Stimulated activated CD8-positive, alpha-beta memory T cell treated with anti-CD3 and anti-CD28 coated beads, Interleukin-15, amount 100 ng/mL, for 4 hours (primary cell): ENCODE results near the gene GASK1A.

ENCODE experiments used
- DNase-seq, 2 donors: peaks; one replicate each; pipeline ENCODE4 v3.0.0-alpha.2; 2020; ENCODE audit warnings: low read depth in 2 of 2

Gene GASK1A

DNA sequence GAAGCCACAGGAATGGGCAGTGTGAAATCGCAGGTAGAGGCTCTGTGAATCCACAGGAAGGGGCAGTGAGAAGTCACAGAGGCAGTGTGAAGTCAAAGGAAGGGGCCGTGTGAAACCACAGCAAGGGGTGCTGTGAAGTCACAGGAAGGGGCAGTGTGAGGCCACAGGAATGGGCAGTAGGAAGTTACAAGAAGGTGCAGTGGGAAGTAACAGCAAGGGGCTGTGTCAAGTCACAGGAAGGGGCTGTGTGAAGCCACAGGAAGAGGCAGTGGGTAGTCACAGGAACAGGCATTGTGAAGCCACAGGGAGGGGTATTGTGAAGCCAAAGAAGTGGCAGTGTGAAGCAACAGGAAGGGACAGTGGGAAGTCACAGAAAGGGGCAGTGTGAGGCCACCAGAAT is 34.1 kb downstream of the GASK1A start:
- no peak for DNase-seq

DNA sequence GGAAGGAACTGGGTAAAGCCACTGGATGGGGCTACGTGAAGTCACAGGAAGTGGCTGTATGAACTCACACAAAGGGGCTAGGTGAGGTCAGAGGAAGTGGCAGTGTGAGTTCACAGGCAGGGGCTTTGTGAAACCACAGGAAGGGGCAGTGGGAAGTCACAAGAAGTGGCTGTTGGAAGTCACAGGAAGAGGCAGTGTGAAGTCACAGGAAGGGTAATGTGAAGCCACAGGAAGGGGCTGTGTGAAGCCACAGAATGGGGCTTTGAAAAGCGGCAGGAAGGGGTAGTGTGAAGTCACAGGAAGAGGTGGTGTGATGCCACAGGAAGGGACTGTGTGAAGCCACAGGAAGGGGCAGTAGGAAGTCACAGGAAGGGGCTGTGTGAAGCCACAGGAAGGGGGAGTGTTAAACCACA is 34.6 kb downstream of the GASK1A start:
- no peak for DNase-seq

DNA sequence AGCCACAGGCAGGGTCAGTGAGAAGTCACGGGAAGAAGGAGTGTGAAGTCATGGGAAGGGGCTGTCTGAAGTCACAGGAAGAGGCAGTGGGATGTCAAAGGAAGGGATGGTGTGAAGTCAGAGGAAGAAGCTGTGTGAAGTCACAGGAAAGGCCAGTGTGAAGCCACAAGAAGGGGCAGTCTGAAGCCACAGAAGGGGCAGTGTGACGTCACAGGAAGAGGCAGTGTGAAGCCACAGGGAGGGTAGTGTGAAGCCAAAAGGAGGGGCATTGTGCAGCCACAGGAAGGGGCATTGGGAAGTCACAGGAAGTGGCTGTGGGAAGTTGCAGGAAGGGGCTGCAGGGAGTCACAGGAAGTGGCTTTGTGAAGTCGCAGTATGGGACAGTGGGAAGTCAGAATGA is 35.1 kb downstream of the GASK1A start:
- no peak for DNase-seq

DNA sequence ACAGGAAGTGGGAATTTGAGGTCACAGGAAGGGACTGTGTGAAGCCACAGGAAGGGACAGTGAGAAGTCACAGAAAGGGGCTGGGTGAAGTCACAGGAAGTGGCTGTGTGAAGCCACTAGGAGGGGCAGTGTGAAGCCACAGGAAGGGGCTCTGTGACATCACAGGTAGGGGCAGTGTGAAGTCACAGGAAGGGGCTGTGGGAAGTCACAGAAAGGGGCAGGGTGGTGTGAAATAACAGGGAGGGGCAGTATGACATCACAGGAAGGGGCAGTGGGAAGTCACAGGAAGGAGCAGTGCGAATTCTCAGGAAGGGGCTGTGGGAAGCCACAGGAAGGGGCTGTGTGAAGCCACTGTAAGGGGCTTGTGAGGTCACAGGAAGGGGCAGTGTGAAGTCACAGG is 35.8 kb downstream of the GASK1A start:
- no peak for DNase-seq

DNA sequence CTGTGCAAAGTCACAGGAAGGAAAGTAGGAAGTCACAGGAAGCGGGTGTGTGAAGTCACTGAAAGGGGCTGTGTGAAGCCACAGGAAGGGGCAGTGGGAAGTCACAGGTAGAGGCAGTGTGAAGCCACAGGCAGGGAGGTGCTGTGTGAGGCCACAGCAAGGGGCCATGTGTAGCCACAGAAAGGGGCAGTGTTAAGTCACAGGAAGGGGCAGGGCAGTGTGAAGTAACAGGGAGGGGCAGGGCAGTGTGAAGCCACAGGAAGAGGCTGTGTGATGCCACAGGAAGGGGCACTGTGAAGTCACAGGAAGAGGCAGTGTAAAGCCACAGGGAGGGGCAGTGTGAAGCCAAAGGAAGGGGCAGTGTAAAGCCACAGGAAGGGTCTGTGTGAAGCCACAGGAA is 36.5 kb downstream of the GASK1A start:
- no peak for DNase-seq

DNA sequence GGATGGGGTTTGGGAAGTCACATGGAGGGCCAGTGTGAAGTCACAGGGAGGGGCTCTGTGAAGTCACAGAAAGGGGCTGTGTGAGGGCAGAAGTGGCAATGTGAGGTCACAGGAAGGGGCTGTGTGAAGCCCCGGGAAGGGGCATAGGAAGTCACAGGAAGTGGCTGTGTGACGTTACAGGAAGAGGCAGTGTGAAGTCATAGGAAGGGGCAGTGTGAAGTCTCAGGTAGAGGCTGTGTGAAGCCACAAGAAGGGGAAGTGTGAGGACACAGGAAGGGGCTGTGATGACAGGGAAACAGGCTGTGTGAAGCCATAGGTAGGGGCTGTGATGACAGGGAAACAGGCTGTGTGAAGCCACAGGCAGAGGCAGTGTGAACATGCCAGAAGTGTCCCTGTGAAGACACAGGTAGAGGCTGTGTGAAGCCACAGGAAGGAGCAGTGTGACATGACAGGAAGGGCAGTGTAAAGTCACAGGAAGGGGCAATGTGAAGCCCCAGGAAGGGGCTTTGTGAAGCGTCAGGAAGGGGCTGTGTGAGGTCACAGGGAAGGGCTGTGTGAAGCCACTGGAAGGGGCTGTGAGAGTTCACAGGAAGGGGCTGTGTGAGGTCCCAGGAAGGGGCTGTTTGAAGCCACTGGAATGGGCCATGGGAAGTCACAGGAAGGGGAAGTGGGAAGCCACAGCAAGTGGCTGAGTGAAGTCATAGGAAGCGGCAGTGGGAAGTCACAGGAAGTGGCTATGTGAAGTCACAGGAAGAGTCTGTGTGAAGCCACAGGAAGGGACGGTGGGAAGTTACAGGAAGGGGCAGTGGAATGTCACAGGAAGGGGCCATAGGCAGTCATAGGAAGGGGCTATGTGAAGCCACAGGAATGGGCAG is 37.1 kb downstream of the GASK1A start:
- no peak for DNase-seq

DNA sequence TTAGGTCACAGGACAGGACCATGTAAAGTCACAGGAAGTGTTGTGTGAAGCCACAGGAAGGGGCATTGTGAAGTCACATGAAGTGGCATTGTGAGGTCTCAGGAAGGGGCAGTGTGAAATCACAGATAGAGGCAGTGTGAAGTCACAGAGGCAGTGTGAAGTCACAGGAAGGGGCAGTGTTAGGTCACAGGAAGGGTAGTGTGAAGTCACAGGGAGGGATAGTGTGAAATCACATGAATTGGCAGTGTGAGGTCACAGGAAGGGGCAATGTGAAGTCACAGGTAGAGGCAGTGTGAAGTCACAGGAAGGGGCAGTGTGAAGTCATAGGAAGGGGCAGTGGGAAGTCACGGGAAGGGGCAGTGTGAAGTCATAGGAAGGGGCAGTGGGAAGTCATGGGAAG is 37.9 kb downstream of the GASK1A start:
- no peak for DNase-seq

DNA sequence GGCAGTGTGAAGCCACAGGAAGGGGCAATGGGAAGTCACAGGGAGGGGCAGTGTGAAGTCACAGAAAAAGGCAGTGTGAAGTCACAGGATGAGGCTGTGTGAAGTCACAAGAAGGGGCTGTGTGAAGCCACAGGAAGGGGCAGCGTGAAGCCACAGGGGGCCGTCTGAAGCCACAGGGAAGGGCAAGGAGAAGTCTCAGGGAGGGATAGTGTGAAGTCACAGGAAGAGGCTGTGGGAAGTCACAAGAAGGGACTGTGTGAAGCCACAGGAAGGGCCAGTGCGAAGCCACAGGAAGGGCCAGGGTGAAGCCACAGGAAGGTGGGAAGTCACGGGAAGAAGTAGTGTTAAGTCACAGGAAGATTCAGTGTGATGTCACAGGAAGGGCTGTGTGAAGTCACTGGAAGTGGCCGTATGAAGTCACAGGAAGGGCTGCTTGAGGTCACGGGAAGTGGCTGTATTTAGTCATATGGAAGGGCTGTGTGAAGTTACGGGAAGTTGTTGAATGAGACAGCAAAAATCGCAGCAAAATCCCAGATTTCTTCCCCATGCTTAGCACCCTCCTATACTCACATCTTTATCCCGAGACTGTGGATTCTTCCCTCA is 38.6 kb downstream of the GASK1A start:
- DNase-seq: no peak

DNA sequence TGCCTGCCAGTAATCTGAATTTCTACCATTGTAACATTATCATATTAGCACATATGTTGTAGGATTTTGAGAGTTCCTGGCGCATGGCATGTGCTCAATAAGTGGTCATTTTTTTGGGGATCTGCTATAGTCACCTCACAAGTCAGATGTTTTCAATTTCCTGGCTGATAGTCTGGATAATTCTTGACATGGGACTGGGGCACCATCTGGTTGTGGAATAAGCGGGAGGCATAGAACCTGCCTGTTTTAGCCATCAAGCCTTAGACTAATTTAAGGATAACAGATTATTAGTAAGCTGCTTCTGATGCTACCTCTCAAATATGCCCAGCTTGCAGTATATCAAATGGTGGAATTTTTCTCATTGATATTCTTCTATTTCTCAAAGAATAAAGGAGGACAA is 39.1 kb downstream of the GASK1A start:
- no peak for DNase-seq

DNA sequence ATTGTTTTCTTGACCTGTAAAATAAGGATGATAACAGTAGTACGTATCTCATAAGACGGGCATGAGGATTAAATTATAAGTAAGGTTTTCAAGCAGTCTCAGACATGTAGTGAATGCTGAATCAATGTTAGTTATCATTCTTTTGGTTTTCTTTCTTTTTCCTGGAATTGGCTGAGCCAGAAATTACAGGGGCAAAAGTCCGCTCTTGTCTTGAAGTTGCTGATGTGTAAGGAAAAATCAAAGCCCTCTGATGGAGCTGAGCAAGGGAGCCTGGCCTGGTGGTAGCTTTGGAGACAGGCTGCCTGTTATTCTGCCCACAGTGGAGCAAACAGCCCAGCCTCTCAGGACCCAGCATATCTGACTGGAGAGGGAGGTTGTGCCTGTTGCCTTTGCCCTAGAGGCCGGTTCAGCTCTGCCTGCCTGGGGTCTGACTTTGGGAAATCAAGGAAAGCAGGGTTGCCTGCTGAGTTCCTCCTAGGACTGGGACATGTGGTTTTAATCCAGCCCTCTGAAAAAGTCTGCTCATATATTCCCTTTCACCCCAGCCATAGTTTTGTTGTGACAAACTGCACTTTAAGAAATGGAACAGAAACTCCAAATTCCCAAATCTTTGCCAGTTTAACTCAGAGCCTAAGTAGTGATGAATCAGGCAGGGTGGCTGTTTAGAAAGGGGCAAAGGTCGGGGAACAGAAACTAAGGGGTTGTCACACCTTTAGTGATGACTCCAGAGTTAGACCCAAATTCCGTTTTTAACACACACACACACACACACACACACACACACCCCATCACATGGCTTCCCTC is 40.1 kb downstream of the GASK1A start:
- DNase-seq: no peak

DNA sequence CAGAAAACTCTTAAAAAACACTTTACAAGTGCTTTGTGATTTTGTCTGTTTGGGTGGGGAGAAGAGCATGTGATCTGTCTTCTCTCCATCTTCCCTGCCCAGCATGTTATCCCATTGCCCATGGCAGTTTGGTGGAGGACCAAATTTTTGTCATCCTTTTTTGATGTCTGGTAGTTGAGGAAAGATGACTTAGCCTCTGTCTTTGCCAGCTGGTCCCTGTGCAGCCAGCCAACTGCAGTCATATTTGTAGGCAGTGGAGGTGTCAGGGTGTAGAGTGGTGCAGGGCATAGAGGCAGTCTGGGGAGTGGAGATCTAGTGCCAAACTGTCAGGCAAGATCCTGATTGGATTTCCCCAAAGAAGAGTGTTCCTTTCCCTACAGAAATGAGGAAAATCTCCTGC is 40.7 kb downstream of the GASK1A start:
- no peak for DNase-seq

DNA sequence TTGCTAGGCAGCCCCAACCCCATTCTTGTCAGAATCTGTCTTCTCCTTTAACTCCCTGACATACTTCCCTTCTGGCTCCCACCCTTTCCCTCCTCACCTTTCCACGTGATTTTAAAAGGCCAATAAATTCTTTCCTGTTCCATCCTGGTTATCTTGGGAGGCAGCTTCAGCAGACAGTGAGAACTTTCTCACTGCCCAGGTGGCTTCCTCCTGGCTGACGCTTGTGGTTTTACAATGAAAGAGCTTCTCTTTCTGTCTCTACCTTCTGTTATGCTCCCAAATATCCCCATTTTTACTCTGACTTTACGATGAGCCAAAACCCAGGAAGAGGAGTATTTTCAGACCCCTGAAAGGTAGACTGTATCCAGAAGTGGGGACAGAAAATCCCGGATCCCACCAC is 42.1 kb downstream of the GASK1A start:
- DNase-seq: no peak

DNA sequence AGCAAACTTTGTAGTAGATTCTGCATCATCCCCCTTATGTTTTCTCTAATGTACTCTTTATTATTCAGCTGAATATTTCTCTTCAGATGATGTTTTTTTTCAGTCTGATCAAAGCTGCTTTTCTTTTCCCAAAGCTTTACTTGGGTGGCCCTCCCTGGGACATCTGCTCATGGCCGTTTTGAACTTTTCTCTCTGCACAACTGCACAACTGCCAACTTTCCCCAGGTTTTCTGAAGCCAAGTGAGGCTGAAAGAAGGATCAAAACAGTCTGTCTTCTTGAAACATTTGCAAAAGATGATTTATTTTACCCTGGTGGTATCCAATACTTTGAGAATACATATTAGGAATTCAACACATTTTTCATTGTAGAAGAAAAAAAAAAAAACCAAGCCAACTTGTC is 43.0 kb downstream of the GASK1A start:
- no peak for DNase-seq

DNA sequence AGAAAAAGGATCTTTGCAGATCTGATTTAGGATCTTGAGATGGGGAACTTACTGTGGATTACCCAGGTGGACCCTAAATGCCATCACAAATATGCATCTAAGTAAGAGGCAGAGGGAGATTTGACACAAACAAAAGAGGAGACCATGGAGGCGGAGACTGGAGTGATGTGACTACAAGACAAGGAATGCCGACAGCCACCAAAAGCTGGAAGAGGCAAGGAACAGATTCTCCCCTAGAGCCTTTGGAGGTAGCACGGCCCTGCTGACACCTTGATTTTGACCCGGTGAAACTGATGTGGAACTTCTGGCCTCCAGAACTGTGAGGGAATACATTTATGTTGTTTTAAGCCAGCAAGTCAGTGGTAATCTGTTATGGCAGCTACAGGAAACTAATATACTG is 44.0 kb downstream of the GASK1A start:
- DNase-seq: no peak

DNA sequence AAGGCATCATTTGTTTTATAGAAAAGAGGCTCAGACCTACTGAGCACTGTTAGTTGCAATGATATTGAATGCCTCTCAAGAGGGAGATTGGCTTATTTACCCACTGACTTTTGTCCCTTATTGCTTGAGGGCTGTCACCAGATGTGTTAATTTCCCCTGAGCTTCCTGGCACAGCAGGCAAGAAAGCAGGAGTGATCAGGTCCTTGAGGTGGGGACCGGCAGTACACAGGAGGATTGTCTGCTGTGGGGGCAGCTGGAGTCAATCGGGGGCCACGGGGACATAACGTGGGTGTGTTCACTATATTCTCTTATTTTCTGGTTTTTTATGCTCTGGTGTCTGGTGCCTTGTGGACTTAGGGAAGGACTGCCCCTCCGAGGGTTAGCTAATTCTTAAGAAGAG is 44.6 kb downstream of the GASK1A start:
- no peak for DNase-seq

DNA sequence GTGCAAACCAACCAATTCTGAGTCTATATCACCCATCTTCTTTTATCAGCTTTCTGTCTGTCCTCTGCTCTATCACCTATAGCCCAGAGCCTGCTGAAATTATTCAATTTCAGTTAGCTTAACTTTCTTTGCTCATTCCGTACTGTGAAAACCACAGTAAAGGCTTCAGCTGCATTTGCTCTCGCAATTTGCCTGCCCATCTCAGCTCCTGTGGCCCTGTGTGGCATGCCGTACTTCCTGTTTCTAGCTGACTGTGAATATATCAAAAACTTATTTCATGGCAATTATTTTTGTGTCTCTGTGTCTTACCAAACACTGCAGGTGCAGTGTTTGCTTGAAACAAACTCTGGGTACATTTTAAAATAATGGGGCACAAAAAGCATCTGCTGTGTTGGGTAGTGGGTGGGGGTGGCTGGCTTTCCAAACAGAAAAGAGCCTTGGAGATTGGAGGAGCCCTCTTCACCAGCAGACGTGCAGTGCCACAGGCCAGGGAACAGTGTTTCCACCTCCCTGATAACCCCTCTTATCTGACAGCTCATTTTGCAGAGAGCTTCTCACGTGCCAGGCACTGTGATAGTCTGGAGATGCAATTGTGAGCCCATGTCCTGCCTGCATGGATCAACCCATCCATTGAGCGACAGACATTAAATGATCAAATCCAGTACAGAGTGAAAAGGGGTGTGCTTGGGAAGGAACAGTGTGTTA is 45.2 kb downstream of the GASK1A start:
- DNase-seq: no peak

DNA sequence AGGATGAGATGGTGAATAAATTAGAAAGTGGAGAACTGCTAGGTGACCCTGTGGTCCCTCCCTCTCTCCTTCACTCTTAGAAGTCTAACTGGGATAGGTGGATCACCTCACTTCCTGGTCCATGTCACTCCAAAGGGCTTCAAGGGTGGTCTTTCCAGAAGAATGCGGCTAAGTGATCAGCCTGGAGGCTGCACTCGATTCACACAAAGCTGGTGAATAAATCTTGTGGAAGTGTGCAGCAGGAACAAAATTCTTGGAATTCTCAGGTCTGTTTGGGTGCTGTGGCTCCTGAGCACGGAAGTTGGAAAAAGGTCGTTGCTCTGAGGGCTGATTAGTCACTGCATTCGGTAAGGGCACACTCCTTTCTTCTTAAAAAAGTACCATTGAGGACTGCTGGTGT is 46.3 kb downstream of the GASK1A start:
- no peak for DNase-seq

DNA sequence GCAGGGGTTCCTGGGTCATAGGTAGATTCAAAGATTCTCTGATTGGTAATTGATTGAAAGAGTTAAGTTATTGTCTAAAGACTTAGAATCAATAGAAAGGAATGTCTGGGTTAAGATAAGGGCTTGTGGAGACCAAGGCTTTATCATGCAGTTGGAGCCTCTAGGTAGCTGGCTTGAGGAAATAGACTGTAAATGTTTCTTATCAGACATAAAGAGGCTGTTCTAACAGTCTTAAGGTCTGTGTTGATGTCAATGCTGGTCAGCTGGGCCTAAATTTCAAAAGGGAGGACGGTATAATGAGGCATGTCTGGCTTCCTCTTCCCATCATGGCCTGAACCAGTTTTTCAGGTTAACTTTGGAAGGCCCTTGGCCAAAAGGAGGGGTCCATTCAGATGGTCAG is 48.9 kb downstream of the GASK1A start:
- no peak for DNase-seq

DNA sequence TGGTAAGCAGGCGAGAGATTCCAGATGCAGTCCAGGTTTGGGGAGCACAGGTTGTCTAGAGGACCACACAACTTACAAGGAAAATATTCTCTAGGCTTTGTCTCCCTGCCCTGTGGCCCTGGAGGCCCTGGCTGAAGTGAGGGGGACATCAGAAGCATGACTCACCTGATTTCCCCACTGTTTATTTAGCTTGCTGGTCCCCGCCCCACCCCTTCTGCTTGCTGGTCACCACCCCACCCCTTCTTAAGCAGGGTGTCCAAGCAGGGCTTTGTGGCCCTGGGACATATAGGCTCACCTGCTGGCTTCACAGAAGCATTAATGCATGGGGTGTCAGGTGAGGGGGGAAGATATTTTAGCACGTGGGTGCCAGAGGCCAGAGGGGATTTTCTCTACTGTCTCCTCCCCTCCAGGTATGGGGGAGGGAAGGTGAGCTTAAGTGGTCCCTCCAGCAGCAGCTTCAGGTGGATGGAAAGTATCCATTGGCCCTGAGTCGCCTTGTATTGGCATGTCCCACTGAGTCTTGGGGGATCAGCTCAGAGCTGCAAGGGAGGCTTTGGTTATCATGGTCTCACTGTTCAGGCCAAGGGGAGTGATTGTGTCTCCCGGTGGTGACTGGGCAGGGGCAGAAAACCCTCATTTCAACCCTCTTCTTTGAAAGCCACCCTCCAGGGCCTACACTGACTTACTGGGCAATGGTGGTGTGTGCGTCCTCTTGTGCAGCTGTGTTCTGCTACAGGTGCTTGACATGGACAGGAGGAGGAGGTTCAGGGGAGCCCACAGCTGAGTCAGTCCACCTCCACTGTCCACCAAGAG is 49.8 kb downstream of the GASK1A start:
- DNase-seq: no peak

DNA sequence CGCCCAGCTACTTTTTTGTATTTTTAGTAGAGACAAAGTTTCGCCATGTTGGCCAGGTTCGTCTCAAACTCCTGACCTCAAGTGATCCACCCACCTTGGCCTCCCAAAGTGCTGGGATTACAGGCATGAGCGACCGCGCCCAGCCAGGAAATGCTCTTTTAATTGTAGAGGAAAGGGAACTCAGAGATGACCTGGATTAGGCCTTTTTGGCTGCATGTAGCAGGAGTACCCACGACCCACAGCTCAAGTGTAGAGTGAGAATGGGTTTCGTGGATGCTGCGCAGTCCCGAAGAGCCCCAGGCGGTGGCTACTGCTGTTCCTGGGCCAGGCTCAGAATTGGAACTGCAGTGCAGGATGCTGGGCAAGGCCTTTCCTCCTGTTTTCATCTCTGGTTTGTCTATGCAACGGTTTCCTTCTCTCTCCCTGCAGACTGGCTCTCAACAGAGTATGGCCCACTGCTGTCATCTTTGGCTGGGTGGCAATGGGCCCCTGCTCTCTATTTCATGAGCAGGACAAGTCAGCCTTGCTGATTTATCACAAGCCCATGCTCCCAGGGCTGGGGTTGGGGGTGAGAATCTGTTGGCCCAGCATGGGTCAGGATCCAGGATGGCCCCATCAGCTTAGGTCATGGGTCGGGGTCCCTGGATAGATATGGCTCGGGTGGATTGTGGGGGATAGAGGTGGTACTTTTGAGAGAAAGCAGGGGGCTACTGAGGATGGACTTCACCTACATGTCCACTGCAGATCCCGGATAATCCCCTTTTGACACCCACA is 51.2 kb downstream of the GASK1A start:
- no peak for DNase-seq

DNA sequence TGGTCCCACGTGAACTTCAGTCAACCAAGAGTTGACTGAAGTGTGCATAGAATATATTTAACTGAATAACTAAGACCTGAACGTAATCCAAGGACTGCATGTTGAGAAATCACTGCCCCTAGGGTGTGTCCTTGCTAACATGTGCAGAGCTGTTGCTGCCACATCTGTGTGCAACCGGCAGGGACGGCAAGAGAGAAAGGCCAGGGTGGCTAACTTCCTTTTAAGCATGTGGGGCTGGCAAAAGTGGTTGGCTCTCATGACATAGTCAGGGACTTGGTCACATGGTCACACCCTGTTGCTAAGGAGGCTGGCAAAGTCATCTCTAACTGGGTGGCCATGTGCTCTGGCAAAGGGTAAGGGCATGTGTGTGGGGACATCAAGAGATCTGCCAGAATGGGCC is 52.4 kb downstream of the GASK1A start:
- DNase-seq: no peak
